GM21390 (cell line): ENCODE data around the gene RAD50.
"Not testable (repeated sequence)": the region's sequence is repeated elsewhere in the genome, so short reads cannot be mapped to it uniquely, and the experiment has no call there.

ENCODE experiments used
- ATAC-seq: cut with Tn5 transposase; IDR thresholded peaks from one replicate; pipeline ENCODE4 v1.9.1; 2021; ENCODE audit not compliant: unreplicated experiment

Gene RAD50

DNA sequence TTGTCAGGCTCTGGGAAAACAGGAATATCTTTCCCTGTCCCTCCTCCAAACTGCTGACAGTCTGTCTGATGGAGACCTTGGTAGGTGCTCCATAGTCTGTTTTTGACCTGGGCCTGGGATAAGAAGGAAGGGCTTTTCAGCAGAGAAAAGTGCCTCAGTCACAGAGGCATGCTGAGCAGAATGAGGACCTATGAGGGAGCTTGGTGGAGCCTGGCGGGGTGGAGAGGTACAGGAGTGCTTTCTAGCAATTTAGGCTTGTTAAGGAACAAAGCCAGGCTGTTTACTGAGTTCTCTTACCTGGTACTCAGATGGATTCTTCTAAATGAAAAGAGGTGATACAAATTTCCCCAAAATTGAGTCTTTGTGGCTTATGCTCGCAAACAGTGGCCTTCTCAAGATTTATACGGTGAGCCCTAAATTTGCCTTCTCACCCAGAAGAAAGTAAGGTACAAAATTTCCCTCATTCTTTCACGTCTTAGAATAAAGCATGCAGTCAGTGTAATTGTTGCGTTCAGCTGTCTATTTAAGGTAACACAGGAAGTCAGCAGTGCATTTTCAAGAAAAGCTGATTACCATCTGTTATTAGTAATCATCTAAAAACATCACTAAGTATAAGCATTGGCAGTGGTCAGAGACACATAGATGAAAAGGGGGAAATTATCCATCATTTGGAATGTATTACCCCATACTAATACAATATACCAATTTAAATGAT is 72.6 kb downstream of the RAD50 start:
- peak; percentile 78 for ATAC-seq

DNA sequence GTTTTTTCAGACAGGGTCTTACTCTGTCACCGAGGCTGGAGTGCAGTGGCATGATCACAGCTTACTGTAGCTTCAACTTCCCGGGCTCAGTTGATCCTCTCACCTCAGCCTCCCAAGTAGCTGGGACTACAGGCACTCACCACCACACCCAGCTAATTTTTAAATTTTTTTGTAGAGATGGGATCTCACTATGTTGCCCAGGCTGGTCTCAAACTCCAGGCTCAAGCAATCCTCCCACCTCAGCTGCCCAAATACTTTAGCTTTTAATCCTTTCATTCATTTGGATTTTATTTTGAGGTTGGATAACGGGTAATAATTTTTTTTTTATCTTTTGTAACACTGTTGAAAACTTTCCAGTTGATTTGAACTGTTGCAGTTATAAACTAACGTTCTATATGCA is 76.8 kb downstream of the RAD50 start:
- not testable (repeated sequence) for ATAC-seq

DNA sequence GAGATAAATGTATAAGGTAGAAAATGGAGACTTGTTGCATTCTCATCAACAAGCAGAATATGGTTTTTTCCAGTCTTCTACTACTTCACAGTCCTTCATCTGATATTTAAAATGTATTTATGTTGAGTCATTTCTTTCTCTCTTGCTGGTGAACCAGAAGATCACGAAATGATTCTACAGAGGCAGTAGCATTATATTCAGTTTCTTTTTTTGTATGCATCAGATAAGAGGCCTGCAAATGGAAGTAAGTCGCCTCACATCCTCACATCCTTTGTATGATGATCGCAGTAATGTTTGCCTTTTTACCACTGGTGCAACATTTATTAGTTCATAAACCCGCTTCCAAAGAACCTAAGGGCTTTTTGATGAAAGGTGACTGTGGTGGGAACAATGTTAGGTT is 79.1 kb downstream of the RAD50 start:
- ATAC-seq = peak; percentile 41

DNA sequence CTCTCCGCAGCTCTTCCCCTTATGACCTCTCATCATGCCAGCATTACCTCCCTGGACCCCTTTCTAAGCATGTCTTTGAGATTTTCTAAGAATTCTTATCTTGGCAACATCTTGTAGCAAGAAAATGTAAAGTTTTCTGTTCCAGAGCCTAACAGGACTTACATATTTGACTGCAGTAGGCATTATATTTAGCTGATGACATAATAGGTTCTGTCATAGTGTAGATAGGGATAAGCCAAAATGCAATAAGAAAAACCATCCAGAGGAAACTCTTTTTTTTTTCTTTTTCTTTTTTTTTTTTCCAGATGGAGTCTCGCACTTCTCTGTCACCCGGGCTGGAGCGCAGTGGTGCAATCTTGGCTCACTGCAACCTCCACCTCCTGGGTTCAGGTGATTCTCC is 80.5 kb downstream of the RAD50 start:
- ATAC-seq = no peak

DNA sequence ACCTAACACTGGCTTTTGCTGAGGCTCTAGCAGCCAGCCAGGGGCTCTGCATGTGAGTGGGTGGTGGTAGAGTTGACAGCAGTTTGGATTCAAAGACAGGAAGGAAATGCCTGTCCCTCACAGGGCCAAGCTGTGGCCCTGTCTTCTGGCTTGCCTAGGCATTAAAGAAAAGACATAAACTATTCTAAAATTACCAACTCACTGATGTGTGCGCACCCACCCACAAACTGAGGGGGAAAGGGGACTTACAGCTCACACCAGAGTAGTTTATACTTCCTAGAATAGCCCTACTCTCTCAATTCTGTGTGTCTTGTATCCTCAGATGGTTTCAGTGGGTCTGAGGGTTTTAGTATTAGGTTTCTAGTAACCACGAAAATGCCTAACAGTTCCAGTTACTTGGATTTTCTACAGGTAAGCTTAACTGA is 82.9 kb downstream of the RAD50 start:
- ATAC-seq = peak; percentile 76

DNA sequence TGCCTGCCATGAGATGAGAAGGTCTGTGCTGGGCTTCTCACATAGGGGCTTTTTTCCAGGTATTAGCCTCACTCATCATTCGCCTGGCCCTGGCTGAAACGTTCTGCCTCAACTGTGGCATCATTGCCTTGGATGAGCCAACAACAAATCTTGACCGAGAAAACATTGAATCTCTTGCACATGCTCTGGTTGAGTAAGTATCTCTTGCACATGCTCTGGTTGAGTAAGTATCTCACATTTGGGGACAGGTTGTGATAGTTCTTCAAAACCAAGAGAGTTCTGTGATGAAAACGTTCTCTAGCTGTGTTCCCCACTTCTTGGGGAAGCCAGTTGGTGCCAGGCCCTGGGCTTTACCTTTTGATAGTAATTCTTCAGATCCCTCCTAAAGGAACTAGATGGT is 83.8 kb downstream of the RAD50 start:
- ATAC-seq = no peak

DNA sequence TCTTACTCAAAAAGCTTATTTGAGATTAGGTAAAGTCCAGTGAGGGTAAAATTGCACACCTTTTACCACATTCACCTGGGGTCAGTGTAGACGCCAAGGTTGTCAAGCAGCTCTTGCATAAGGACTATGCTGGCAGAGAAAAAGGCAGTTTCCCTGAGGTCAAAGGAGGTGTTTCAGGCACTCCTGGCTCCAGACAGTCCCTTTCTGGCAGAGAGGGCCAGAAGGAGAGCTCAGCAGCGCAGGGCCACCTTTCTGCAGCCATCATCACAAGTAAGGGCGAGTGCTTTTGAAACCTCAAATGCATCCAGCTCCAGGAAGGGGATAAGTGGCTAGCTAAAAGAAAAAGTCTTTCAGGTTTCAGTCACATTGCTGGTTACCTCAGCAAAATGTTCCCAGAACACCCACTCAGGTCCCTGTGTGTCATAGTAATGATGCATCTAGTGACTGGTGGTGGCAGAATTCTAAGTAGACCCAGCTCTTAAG is 84.5 kb downstream of the RAD50 start:
- peak; percentile 31 for ATAC-seq

DNA sequence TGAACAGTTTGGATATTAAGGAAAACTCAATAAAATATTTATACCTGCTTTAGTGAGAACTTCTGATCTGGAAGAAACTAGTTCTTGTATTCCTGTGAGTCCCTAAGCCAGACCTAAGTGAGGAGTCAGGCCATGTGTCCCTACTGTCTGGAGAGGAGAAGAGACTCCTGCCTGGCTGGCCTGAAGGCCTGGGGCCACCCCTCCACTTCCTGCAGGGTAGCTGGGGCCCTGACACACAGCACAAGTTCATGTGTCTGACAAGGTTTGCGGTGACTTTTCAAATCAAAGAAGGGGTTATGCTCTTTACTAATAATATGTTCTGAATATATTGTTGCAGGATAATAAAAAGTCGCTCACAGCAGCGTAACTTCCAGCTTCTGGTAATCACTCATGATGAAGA is 85.1 kb downstream of the RAD50 start:
- ATAC-seq = no peak

DNA sequence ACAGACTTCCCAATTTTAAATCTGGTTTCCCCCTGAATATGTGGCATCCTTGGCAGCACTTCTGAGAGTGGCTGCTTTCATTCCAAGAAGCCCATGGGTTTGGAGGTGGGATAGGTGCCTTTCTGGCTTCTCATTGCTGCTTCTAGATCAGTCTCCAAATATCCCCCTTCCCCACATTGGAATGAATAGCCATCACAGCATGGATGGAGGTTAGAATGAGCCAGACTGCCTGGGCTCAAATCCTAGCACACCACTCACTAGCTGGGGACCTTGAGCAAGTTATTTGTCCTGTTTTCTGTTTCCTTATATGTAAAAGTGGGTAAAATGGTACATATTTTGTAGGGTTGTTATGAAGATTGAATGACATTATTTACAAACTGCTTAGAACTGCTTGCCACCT is 87.4 kb downstream of the RAD50 start:
- no peak for ATAC-seq

DNA sequence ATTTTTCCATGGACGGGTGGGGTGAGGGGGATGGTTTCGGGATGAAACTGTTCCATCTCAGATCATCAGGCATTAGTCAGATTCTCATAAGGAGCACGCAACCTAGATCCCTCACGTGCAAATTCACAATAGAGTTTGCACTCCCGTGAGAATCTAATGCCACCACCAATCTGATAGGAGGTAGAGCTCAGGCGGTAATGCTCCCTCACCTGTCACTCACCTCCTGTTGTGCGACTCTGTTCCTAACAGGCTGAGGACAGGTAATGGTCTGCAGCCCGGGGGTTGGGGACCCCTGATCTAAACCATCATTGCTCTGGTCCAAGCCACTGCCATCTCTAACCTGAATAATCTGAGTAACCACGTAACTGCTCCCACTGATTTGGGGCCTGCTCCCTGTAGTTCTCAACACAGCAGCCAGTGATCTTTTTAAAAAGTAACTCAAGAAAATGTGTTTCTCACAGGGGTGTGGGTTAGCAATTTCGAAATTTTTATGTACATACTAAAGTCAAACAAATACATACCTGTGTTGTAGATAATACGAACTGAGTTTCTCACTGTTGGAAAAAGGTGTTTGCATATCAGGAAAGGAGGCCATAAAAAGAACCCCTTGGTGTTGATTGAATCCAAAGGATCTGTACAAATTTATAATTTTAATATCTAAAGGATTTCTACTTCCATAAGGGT is 89.9 kb downstream of the RAD50 start:
- ATAC-seq = no peak

DNA sequence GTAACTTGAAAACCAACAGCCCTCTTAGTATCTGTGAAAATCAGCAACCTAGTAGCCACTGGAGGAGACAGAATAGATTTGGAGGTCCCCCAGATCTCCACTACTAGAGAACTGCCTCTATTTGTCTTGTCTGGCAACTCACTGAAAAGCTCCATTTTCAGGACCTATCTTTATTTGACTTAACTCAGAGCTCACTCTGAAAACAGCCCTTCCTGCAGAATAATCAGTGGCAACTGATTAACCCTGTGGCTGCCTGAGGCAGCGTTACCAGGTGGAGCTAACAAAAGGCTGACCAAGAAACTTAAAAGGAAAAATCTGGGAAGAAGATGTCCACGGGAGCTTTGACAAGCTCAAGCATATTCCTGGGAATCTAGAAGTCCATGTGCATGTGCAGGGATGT is 90.7 kb downstream of the RAD50 start:
- no peak for ATAC-seq

DNA sequence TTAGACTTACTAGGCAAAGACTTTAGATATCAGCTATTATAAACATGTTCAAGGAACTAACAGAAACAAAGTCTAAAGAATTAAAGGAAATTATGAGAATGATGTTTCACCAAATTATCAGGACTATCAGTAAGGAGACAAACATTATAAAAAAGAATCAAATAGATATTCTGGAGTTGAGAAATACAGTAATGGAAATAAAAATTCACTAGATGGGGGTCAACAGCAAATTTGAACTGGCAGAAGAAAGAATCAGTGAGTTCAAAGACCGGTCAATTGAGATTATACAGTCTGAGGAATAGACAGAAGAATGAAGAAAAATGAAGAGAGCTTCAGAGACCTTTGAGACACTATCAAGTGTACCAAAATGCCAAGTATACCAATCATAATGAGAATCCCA is 91.6 kb downstream of the RAD50 start:
- ATAC-seq = no peak

DNA sequence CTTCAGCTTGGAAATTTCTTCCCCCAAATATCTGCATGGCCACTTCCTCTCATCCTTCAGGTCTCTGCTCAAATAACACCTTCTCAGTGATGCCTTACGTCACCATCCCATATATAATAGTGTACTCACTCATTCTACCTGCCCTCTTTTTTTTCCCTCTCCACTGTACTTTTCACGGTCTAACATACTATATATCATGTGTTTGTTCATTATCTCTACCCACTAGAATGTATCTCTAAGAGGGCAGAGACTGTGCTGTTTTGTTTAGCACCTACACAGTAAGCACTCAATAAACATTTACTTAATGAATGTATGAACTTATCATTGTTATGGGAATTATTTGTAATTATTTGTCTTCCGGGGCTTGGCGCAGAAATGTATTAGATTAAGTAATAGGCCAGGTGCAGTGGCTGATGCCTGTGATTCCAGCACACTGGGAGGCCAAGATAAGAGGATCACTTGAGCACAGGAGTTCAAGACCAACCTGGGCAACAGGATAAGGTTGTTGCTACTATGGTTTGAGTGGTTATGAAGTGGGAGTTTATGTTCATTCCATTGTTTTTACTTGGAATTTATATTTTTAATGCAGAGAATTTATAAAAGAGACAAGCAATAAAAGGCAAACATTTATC is 95.2 kb downstream of the RAD50 start:
- no peak for ATAC-seq

DNA sequence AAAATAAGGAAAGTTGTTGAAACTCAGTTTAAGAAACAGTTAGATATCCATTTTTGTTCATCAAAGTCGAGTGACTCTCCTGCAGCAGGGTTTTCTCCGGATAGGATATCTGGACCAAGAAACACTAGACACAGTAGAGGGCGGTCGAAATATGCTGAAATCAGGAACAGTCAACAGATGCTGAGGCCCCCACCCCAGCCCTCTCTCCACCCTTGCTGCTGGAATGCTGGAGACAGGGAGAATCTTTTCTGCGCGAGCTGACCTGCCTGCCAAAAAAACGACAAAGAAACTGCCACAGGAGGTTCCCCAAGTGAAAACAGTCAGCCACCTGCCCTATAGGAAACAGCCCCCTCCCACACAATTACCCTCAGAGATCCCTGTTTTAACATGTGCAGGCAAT is 96.9 kb downstream of the RAD50 start:
- no peak for ATAC-seq

DNA sequence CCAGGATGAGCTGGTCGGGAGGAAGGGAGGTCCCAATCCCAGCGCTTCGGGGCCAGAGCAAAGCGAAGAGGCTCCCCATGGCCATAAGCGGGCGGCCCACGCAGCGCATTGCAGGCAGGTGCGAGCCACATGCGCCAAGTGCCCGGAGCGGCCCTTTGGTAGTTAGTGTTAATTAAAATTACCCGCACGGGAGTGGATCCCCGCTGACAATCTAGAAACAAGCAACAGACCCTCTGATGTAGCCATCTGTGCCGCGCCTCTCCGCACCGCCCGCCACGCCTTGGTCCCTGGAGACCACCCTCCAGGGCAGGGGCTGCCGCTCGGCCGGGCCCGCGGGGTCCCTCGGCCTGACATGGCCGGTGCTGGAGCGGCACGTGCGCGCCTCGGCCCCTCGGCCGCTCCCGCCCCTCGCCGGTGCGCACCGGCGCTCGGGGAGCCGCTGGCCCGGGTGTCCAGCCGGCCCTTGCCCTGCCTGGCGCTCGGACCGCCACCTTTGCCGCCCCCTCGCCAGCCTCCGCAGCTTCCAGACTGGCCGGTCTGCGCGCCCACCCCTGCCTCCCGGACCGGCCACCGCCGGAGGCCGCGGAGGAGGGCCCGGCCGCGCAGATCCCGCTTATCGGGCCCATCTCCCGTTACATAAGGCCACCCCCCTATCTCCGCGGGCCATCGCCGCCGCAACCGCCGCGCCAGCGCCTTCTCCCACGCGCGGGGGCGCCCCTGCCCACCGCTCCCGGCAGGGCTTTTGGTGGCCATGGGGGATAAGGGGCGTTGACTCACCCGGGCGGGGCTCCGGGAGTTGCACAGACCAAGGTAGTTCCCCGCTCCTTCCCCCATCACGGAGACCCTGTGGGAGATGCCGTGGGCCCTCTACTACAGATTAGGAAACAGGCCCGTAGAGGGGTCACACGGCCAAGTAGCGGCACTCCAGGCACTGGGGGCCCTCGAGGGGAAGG is 99.3 kb downstream of the RAD50 start:
- ATAC-seq = no peak

DNA sequence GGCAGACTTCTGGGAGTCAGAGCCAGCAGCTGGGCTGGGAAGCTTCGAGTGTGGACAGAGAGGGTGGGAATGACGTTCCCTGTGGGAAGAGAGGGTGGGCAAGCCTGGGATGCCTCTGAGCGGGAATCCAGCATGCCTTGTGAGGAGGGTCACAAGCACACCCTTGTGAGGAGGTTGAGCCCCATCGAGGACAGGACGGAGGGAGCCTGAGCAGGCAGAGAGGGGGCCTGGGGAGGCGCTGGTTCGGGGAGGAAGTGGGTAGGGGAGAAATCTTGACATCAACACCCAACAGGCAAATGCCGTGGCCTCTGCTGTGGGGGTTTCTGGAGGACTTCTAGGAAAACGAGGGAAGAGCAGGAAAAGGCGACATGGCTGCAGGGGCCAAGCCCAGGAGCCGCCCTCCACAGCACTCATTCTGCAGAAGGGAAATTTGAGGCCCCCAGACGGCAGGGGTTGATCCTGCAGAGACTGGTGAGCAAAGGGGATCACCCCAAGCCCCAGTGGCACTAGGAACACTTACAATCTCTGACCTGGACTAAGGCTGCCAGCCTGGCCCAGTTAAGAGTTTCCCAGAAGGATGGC is 100.1 kb downstream of the RAD50 start:
- no peak for ATAC-seq

DNA sequence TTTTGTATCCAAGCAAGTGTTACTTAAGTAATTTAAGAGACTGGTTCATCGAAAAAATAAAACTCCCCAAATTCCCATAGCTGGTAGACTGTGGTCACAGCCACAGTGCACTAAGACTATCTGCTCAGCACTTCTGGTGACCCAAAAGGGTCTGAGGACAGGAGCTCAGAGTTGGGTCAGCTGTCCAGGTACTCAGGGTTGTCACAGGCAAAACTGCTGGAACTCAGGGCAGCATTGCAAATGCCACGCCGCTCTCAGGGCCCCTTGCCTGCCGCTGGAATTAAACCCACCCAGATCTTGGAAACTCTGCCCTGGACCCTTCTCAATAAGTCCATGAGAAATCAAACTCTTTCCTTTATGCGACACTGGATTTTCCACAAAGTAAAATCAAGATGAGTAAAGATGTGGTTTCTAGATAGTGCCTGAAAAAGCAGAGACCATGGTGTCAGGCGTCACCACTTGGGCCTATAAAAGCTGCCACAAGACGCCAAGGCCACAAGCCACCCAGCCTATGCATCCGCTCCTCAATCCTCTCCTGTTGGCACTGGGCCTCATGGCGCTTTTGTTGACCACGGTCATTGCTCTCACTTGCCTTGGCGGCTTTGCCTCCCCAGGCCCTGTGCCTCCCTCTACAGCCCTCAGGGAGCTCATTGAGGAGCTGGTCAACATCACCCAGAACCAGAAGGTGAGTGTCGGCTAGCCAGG is 101.1 kb downstream of the RAD50 start, which contains the start of gene IL13:
IL13 (plus strand) TSS at position 498 of the 705 bp plus-strand sequence; CDS start at position 512, 14 bp downstream.
- no peak for ATAC-seq

DNA sequence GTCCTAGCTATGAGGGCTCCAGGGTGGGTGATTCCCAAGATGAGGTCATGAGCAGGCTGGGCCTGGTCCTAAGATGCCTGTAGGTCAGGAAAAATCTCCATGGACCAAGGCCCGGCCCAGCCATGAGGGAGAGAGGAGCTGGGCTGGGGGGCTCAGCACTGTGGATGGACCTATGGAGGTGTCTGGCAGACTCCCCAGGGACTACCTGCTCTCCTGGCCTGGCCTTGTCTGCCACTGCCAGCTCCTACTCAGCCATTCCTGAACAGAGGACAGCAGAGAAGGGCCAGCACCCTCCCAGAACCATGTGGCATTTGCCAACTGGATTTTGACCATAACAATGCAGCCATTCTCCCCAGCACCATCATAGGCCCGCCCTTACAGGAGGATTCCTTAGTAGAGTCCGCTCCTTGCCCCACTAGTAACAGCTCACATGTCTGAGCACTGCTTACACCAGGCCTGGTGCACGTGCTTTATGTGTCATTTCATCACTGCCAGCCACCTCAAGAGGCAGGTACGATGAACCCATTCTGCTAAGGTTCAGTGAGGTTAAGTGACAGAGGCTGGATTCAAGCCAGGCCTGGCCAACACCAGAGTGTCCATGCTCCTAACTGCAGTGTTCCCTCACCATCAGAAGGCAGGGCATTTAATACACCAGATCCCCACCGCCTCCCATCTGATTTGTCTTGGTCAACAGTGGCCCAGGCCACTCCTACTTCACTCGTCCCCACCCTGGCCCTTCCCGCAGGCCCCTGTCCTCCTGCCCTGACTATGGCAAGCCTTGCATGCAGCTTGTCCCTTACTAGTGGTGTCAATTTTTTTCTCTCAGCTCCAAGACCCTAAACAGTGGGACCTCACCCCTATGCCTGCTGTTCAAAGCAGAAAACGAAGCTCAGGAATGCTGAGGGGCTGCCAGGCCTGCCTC is 101.9 kb downstream of the RAD50 start:
- no peak for ATAC-seq
